Activated CD4-positive, alpha-beta memory T cell treated with anti-CD3 and anti-CD28 coated beads, Interleukin-2, amount 10 ng/mL, durations not matched to agents 7 days and 5 days (primary cell): Measurements from ENCODE around the gene DUS1L. TPM values are rescaled to one million over a fixed set of nuclear protein-coding genes. Genes with fewer than 3 reads are reported as not detected.

Experiments
- CTCF ChIA-PET: fragments of 350-600 bp; sonication (Branson Sonifier 250); formaldehyde crosslinking; loops from one replicate; lab custom pipeline; 2021; ENCODE audit warnings: antibody characterized with exemption, inconsistent platforms; lab: Charles Lee
- POLR2A ChIA-PET: fragments of 350-600 bp; sonication (Branson Sonifier 250); formaldehyde crosslinking; loops from one replicate; lab custom pipeline; 2021; ENCODE audit warnings: antibody characterized with exemption; lab: Charles Lee
- DNase-seq: peaks from one replicate; pipeline ENCODE4 v3.0.0-alpha.2; 2020
- H3K27ac Mint-ChIP-seq: one replicate; pipeline ENCODE4 v1.8.0; 2021; ENCODE audit warnings: mild to moderate bottlenecking, mixed read lengths
- H3K27me3 Mint-ChIP-seq: one replicate; pipeline ENCODE4 v1.8.0; 2021; ENCODE audit warnings: mixed read lengths
- H3K36me3 Mint-ChIP-seq: one replicate; pipeline ENCODE4 v1.8.0; 2021; ENCODE audit warnings: low read depth, mixed read lengths
- H3K4me1 Mint-ChIP-seq: one replicate; pipeline ENCODE4 v1.8.0; 2021; ENCODE audit warnings: mixed read lengths
- H3K4me3 Mint-ChIP-seq: one replicate; pipeline ENCODE4 v1.8.0; 2021; ENCODE audit warnings: mild to moderate bottlenecking, mixed read lengths
- H3K9me3 Mint-ChIP-seq: one replicate; pipeline ENCODE4 v1.8.0; 2021; ENCODE audit warnings: mixed read lengths
- total RNA-seq, 2 experiments: library from RNA; stranded (reverse); gene quantifications; one replicate each; pipeline ENCODE4 v1.2.3, GENCODE V29; 2021

DUS1L gene
- total RNA-seq = 10 to 100 TPM; 98.8 to 99.3 TPM

GRCh38 chr17:82065638-82066303, at the start of gene DUS1L:
TSS of gene DUS1L (minus strand) at chr17:82065804. CDS start at chr17:82065059, 745 bp downstream.
- no peaks in the 10 kb centered on the region for H3K36me3 Mint-ChIP-seq
- peak within 1 kb of the TSS; percentile 82 for H3K27ac Mint-ChIP-seq
- peaks cover 17% of the 10 kb centered on the region for H3K4me1 Mint-ChIP-seq
- peak; percentile 78 for DNase-seq
- H3K9me3 Mint-ChIP-seq = no peaks in the 10 kb centered on the region
- H3K4me3 Mint-ChIP-seq = peak within 1 kb of the TSS; percentile 82
- ChIA-PET CTCF (interaction anchor here (1.8 kb wide), 1 partner anchor 28 kb away, joined by 9 read pairs; the partner anchor contains the start of gene DCXR), POLR2A (interaction anchor here (0.7 to 2.3 kb wide), 16 partner anchors 10 to 208 kb away, joined by 3 to 16 read pairs (median 4); partner anchors contain the start of genes CSNK1D and DCXR)
- peaks cover 2% of the 10 kb centered on the region for H3K27me3 Mint-ChIP-seq

GRCh38 chr17:82114872-82115271, 49.3 kb upstream of the DUS1L start:
- H3K36me3 Mint-ChIP-seq = no peaks in the 10 kb centered on the region
- no peaks in the 10 kb centered on the region for H3K9me3 Mint-ChIP-seq
- H3K27me3 Mint-ChIP-seq = no peaks in the 10 kb centered on the region
- H3K4me1 Mint-ChIP-seq = peaks cover 6% of the 10 kb centered on the region
- H3K4me3 Mint-ChIP-seq = no peak overlapping the region
- ChIA-PET POLR2A (no interaction called here), CTCF (no interaction called here)
- no peak overlapping the region for H3K27ac Mint-ChIP-seq
- no peak for DNase-seq

- no peak for DNase-seq
- ChIA-PET CTCF (no interaction called here), POLR2A (no interaction called here)
- H3K27me3 Mint-ChIP-seq = no peaks in the 10 kb centered on the region
- H3K4me1 Mint-ChIP-seq = peaks cover 6% of the 10 kb centered on the region
- no peaks in the 10 kb centered on the region for H3K36me3 Mint-ChIP-seq
- no peak overlapping the region for H3K27ac Mint-ChIP-seq
- no peaks in the 10 kb centered on the region for H3K9me3 Mint-ChIP-seq
- H3K4me3 Mint-ChIP-seq = no peak overlapping the region
Measured at GRCh38 chr17:82114447-82114846, 48.8 kb upstream of the DUS1L start.

GRCh38 chr17:82113941-82114340, 48.3 kb upstream of the DUS1L start:
- peaks cover 9% of the 10 kb centered on the region for H3K4me1 Mint-ChIP-seq
- H3K36me3 Mint-ChIP-seq = no peaks in the 10 kb centered on the region
- no peak overlapping the region for H3K27ac Mint-ChIP-seq
- no peaks in the 10 kb centered on the region for H3K27me3 Mint-ChIP-seq
- ChIA-PET POLR2A (interaction anchor here (1.0 kb wide), 1 partner anchor 125 kb away, joined by 3 read pairs; no protein-coding TSS in a partner anchor), CTCF (interaction anchor here (1.2 kb wide), 1 partner anchor 15 kb away, joined by 4 read pairs; the partner anchor contains the start of gene FASN)
- H3K9me3 Mint-ChIP-seq = no peaks in the 10 kb centered on the region
- DNase-seq = no peak
- H3K4me3 Mint-ChIP-seq = no peak overlapping the region

- Mint-ChIP-seq H3K36me3 (no peaks in the 10 kb centered on the region), H3K27ac (no peak overlapping the region), H3K4me1 (peaks cover 13% of the 10 kb centered on the region), H3K27me3 (no peaks in the 10 kb centered on the region), H3K9me3 (no peaks in the 10 kb centered on the region), H3K4me3 (no peak overlapping the region)
- CTCF ChIA-PET = interaction anchor here (1.2 kb wide), 1 partner anchor 15 kb away, joined by 4 read pairs; the partner anchor contains the start of gene FASN
- DNase-seq = no peak
- POLR2A ChIA-PET = interaction anchor here (1.0 kb wide), 1 partner anchor 125 kb away, joined by 3 read pairs; no protein-coding TSS in a partner anchor
Measured at GRCh38 chr17:82113422-82113821, 47.8 kb upstream of the DUS1L start.

- CTCF ChIA-PET = interaction anchor here (1.2 kb wide), 1 partner anchor 14 kb away, joined by 4 read pairs; the partner anchor contains the start of gene FASN
Measured at GRCh38 chr17:82112914-82113311, 47.3 kb upstream of the DUS1L start.

GRCh38 chr17:82112181-82112913, 46.7 kb upstream of the DUS1L start:
- no peak overlapping the region for H3K27ac Mint-ChIP-seq
- H3K4me1 Mint-ChIP-seq = peaks cover 17% of the 10 kb centered on the region
- ChIA-PET POLR2A (interaction anchor here (2.3 kb wide), 1 partner anchor 14 kb away, joined by 8 read pairs; the partner anchor contains the start of gene FASN), CTCF (no interaction called here)
- H3K27me3 Mint-ChIP-seq = no peaks in the 10 kb centered on the region
- no peak for DNase-seq
- no peaks in the 10 kb centered on the region for H3K36me3 Mint-ChIP-seq
- H3K4me3 Mint-ChIP-seq = no peak overlapping the region
- H3K9me3 Mint-ChIP-seq = no peaks in the 10 kb centered on the region

More at GRCh38 chr17:82112914-82113311, 47.3 kb upstream of the DUS1L start:
- Mint-ChIP-seq H3K4me1 (peaks cover 14% of the 10 kb centered on the region), H3K27me3 (no peaks in the 10 kb centered on the region), H3K36me3 (no peaks in the 10 kb centered on the region), H3K9me3 (no peaks in the 10 kb centered on the region), H3K27ac (no peak overlapping the region), H3K4me3 (no peak overlapping the region)
- no peak for DNase-seq
- POLR2A ChIA-PET = interaction anchor here (1.0 kb wide), 1 partner anchor 126 kb away, joined by 3 read pairs; no protein-coding TSS in a partner anchor

GRCh38 chr17:82110298-82110697, 44.7 kb upstream of the DUS1L start:
- CTCF ChIA-PET = interaction anchor here (0.7 kb wide), 1 partner anchor 80 kb away, joined by 3 read pairs; no protein-coding TSS in a partner anchor
- no peaks in the 10 kb centered on the region for H3K36me3 Mint-ChIP-seq
- H3K27me3 Mint-ChIP-seq = no peaks in the 10 kb centered on the region
- POLR2A ChIA-PET = interaction anchor here (2.3 kb wide), 1 partner anchor 12 kb away, joined by 8 read pairs; the partner anchor contains the start of gene FASN
- peaks cover 38% of the 10 kb centered on the region for H3K4me1 Mint-ChIP-seq
- no peak overlapping the region for H3K27ac Mint-ChIP-seq
- no peak overlapping the region for H3K4me3 Mint-ChIP-seq
- H3K9me3 Mint-ChIP-seq = no peaks in the 10 kb centered on the region
- DNase-seq = no peak

GRCh38 chr17:82108961-82109475, 43.4 kb upstream of the DUS1L start:
- CTCF ChIA-PET = interaction anchor here (0.9 kb wide), 1 partner anchor 78 kb away, joined by 3 read pairs; no protein-coding TSS in a partner anchor
- Mint-ChIP-seq H3K36me3 (no peaks in the 10 kb centered on the region), H3K4me1 (peaks cover 44% of the 10 kb centered on the region), H3K27me3 (no peaks in the 10 kb centered on the region), H3K27ac (no peak overlapping the region), H3K9me3 (no peaks in the 10 kb centered on the region), H3K4me3 (no peak overlapping the region)
- POLR2A ChIA-PET = no interaction called here
- DNase-seq = no peak

GRCh38 chr17:82108496-82108945, 42.9 kb upstream of the DUS1L start:
- no peak for DNase-seq
- no peak overlapping the region for H3K4me3 Mint-ChIP-seq
- H3K27ac Mint-ChIP-seq = no peak overlapping the region
- CTCF ChIA-PET = interaction anchor here (0.9 kb wide), 1 partner anchor 78 kb away, joined by 3 read pairs; no protein-coding TSS in a partner anchor
- no peaks in the 10 kb centered on the region for H3K27me3 Mint-ChIP-seq
- peaks cover 45% of the 10 kb centered on the region for H3K4me1 Mint-ChIP-seq
- no peaks in the 10 kb centered on the region for H3K36me3 Mint-ChIP-seq
- no peaks in the 10 kb centered on the region for H3K9me3 Mint-ChIP-seq
- POLR2A ChIA-PET = interaction anchor here (1.2 to 3.9 kb wide), 2 partner anchors 18 to 79 kb away, joined by 3 to 21 read pairs; no protein-coding TSS in a partner anchor

- Mint-ChIP-seq H3K4me1 (peaks cover 45% of the 10 kb centered on the region), H3K4me3 (no peak overlapping the region), H3K36me3 (no peaks in the 10 kb centered on the region), H3K27me3 (no peaks in the 10 kb centered on the region), H3K27ac (no peak overlapping the region), H3K9me3 (no peaks in the 10 kb centered on the region)
- POLR2A ChIA-PET = interaction anchor here (1.2 to 3.9 kb wide), 2 partner anchors 19 to 78 kb away, joined by 3 to 21 read pairs; no protein-coding TSS in a partner anchor
- CTCF ChIA-PET = interaction anchor here (1.2 kb wide), 1 partner anchor 9 kb away, joined by 4 read pairs; no protein-coding TSS in a partner anchor
- DNase-seq = no peak
Measured at GRCh38 chr17:82108038-82108437, 42.4 kb upstream of the DUS1L start.

GRCh38 chr17:82107341-82107860, 41.8 kb upstream of the DUS1L start:
- Mint-ChIP-seq H3K36me3 (no peaks in the 10 kb centered on the region), H3K4me1 (peaks cover 45% of the 10 kb centered on the region), H3K27ac (peak overlapping the region; percentile 94), H3K27me3 (no peaks in the 10 kb centered on the region), H3K9me3 (no peaks in the 10 kb centered on the region), H3K4me3 (no peak overlapping the region)
- ChIA-PET POLR2A (interaction anchor here (0.8 to 3.9 kb wide), 7 partner anchors 10 to 424 kb away, joined by 3 to 21 read pairs (median 6); partner anchors contain the start of genes ARL16, DCXR, DUS1L and FASN), CTCF (interaction anchor here (1.2 to 2.1 kb wide), 5 partner anchors 9 to 49 kb away, joined by 4 to 13 read pairs (median 5); no protein-coding TSS in a partner anchor)
- no peak for DNase-seq
